HEK293 (cell line): Measurements from ENCODE around the gene DDTL.
"Not testable (repeated sequence)": the region's sequence is repeated elsewhere in the genome, so short reads cannot be mapped to it uniquely, and the experiment has no call there.

Experiments used
- CTCF ChIP-seq: fragments of 450-650 bp; formaldehyde crosslinking; IDR thresholded peaks from 2 replicates; pipeline ENCODE4 v1.5.1; 2016; ENCODE audit warnings: missing biosample characterization, missing genetic modification characterization
- PBX3 ChIP-seq: sonication (generic); formaldehyde crosslinking; IDR thresholded peaks from 2 replicates; pipeline ENCODE4 v1.8.1; 2022; ENCODE audit warnings: mild to moderate bottlenecking, moderate library complexity, missing genetic modification reagents
- REST ChIP-seq: fragments of 450-650 bp; formaldehyde crosslinking; IDR thresholded peaks from 2 replicates; pipeline ENCODE4 v1.5.1; 2016; ENCODE audit warnings: missing biosample characterization, missing genetic modification characterization
- SALL2 ChIP-seq: fragments of 450-650 bp; formaldehyde crosslinking; IDR thresholded peaks from 2 replicates; pipeline ENCODE4 v1.5.0; 2017; ENCODE audit warnings: missing biosample characterization, mild to moderate bottlenecking, missing genetic modification characterization, borderline replicate concordance
- SETDB1 ChIP-seq: IDR thresholded peaks from one replicate; pipeline ENCODE4 v1.6.1; 2017; ENCODE audit warnings: mild to moderate bottlenecking, low read length, moderate library complexity, mixed read lengths; ENCODE audit not compliant: insufficient read length
- ZBTB1 ChIP-seq: fragments of 450-650 bp; formaldehyde crosslinking; IDR thresholded peaks from 2 replicates; pipeline ENCODE4 v1.5.1; 2016; ENCODE audit warnings: missing biosample characterization, missing genetic modification characterization
- ZFP37 ChIP-seq: fragments of 450-650 bp; formaldehyde crosslinking; IDR thresholded peaks from 2 replicates; pipeline ENCODE4 v1.5.1; 2016; ENCODE audit warnings: missing biosample characterization, missing genetic modification characterization
- ZNF10 ChIP-seq: fragments of 450-650 bp; formaldehyde crosslinking; IDR thresholded peaks from 2 replicates; pipeline ENCODE4 v1.5.1; 2017; ENCODE audit warnings: missing biosample characterization, missing genetic modification characterization
- ZNF121 ChIP-seq: fragments of 450-650 bp; formaldehyde crosslinking; IDR thresholded peaks from 2 replicates; pipeline ENCODE4 v1.5.1; 2016; ENCODE audit warnings: missing biosample characterization, missing genetic modification characterization
- ZNF202 ChIP-seq: fragments of 450-650 bp; formaldehyde crosslinking; IDR thresholded peaks from 2 replicates; pipeline ENCODE4 v1.5.1; 2016; ENCODE audit warnings: missing biosample characterization, missing genetic modification characterization, borderline replicate concordance
- ZNF561 ChIP-seq: fragments of 450-650 bp; IDR thresholded peaks from 2 replicates; pipeline ENCODE4 v1.5.1; 2018; ENCODE audit warnings: missing biosample characterization, missing genetic modification characterization, borderline replicate concordance
- ZNF624 ChIP-seq: fragments of 450-650 bp; formaldehyde crosslinking; IDR thresholded peaks from 2 replicates; pipeline ENCODE4 v1.5.1; 2017; ENCODE audit warnings: missing biosample characterization, missing genetic modification characterization
- ZNF837 ChIP-seq: fragments of 450-650 bp; formaldehyde crosslinking; IDR thresholded peaks from 2 replicates; pipeline ENCODE4 v1.5.1; 2016; ENCODE audit warnings: missing biosample characterization, missing genetic modification characterization

- not testable (repeated sequence) for TF ChIP-seq ZNF837 (tag by site-specific recombination); CTCF (tag by site-specific recombination); SALL2 (tag by site-specific recombination); ZNF121 (tag by site-specific recombination); SETDB1; ZNF202; ZBTB1; ZNF10; PBX3; ZFP37 (tag by site-specific recombination); ZNF561; REST (tag by site-specific recombination); ZNF624
Observed at GRCh38 chr22:23971927-23972326, 5.2 kb downstream of the DDTL start.
